NCI-H345 treated with DMSO at 0.1 percent for 48 hours (cell line): Measurements from ENCODE around the gene ABO.
"Not testable (repeated sequence)": the region's sequence is repeated elsewhere in the genome, so short reads cannot be mapped to it uniquely, and the experiment has no call there.

Experiments
- DNase-seq: peaks from one replicate; lab custom pipeline; 2025; ENCODE audit not compliant: unreplicated experiment; lab: John Stamatoyannopoulos, UW

Gene ABO

GRCh38 chr9:133290751-133291302 is 15.8 kb upstream of the ABO start:
- DNase-seq: no peak

DNA sequence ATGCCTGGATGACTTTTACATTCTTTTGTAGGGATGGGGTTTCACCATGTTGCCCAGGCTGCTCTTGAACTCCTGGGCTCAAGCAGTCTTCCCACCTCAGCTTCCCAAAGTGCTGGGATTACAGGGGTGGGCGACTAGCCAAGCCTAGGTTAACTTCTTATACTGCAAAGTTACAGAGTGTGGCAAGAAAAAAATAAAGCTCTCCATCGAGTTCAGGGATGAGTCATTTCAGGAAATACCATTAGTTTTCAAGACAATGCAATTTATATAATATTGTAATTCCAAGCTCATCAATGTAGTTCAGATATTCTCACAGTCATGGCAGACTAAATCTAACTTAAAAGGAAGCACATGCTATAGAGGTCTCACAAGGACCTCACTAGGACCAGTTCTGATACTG is 11.5 kb upstream of the ABO start:
- DNase-seq: no peak

DNA sequence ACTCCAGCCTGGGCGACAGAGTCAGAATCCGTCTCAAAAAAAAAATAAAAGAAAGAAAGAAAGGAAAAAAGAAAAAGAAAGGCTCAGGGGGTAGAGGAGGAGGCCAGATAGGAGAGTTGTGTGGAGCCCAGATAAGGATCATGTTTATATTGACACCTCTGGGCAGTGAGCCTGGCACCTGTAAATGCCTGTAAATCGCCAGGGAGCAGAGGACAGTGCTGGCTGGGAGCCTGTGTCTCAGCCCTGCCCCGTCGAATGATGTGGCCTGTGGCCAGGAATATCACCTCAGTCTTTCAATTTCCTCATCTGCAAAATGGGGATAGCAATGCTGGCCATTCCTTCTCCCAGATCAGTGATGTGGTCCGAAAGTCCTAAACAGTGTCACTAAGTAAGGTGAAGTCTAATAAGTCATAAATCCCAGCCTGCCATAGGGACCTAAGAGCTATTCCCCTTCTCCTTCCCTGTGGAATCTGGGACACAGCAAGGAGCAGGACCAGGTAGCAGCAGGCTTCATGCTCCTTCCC is 10.3 kb upstream of the ABO start:
- DNase-seq: no peak

DNA sequence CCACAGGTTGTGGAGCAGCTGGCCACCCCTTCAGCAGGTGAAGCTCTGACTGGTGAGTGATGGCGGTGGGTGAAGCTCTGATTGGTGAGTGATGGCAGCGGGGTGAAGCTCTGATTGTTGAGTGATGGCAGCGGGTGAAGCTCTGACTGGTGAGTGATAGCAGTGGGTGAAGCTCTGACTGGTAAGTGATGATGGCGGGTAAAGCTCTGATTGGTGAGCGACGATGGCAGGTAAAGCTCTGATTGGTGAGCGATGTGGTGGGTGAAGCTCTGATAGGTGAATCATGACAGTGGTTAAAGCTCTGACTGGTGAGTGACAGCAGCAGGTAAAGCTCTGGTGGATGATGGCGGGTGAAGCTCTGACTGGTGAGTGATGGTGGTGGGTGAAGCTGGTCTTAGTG is 9.4 kb upstream of the ABO start:
- DNase-seq: no peak

- DNase-seq: not testable (repeated sequence)
These were observed 8.4 kb upstream of the ABO start for GRCh38 chr9:133283255-133284032.

GRCh38 chr9:133282464-133283238 is 7.7 kb upstream of the ABO start:
- DNase-seq: no peak

GRCh38 chr9:133280392-133280791 is 5.4 kb upstream of the ABO start:
- DNase-seq: no peak

- no peak for DNase-seq
These were observed 3.4 kb upstream of the ABO start for GRCh38 chr9:133278161-133279114.

DNA sequence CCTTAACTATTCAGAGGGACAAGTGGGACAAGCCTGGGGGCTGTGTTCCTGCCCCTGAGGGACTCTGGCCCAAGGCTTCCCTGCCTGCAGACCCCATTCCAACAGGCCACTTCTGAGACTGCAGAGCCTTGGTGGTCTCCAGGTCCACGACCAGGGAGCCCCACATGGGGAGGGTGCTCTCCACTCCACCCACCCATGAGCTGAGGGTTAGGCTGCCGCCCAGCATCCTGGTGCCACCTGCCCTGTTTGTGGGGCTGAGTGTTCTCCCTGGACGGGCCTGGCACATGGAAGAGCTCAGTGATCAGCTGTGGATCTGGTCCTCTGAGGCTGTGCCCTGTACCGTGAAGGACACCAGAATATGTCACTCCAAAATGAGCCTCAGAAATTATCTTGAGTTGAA is 2.5 kb upstream of the ABO start:
- no peak for DNase-seq

DNA sequence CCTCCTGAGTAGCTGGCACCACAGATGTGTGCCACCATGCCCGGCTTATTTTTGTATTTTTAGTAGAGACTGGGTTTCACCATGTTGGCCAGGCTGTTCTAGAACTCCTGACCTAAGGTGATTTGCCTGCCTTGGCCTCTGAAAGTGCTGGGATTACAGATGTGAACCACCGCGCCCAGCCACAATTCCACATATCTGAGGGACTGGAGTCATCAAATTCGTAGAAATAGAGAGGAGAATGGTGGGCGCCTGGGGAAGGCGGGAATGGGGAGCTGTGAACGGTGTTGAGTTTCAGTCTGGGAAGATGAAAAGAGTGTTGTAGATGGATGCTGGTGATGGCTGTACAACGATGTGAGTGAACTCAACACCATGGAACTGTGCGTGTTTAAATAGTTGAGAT is 1.9 kb upstream of the ABO start:
- DNase-seq: no peak

GRCh38 chr9:133276001-133276884 is 1.2 kb upstream of the ABO start:
- DNase-seq: no peak

DNA sequence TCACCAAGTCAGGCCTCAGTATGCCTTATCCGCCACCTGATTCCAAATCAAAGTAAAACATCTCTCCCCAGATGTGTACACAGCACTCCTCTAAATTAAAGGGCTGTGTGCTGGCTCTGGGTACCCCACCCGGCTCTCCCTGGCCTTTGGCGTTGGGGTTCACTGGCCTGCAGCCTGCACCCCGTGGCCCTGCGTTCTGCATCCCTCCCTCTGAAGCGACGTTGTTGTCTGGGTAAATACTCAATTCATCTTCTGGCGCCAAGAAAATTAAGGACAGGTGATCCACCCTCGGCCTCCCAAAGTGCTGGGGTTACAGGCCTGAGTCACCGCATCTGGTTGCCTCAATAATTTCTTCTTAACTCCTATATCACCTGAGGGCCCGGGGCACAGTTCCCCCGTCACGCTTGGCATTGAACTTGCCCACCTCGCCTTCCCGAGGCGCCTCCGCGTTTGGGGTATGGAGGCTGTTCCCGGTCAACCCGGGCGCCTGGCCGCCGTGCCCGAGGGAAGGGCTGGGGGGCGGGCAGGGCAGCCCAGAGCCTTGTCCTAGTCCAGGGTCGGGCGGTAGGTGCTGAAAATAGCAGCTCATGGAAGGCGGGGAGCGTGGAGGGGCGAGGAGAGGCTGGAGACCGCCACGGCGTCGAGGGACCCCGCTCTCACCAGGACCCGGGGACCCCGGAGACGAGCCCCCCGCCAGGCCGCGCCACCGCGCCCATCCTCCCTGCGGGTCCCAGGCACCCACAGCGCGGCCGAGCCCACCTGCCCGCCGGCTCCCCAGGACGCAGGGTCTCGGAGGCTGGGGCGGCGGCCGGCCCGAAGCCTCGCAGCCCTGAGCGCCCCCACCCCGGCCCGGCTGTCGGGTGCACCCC is 531 bp downstream of the ABO start:
- no peak for DNase-seq

- DNase-seq: no peak
These were observed 1.2 kb downstream of the ABO start for GRCh38 chr9:133273819-133274218.

DNA sequence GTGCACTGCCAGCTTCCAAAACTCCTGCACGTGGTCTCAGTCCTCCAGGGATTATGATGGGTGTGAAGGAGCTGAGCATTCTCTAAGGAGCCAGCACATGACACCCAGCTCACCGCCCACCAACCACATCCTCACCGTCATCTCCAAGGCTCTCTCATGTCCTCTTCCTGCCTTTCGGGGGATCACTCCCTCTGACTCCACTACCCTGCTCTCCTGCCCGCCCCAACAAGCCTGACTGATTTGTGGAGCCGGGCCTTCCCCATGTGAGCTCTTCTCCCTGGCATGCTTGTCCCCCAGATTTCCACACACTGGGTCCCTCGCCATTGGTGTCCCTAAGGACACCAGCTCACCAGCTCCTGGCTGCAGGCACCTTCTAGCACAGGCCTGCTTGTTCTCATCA is 1.9 kb downstream of the ABO start:
- DNase-seq: no peak

GRCh38 chr9:133269537-133270362 is 5.3 kb downstream of the ABO start:
- DNase-seq: no peak

DNA sequence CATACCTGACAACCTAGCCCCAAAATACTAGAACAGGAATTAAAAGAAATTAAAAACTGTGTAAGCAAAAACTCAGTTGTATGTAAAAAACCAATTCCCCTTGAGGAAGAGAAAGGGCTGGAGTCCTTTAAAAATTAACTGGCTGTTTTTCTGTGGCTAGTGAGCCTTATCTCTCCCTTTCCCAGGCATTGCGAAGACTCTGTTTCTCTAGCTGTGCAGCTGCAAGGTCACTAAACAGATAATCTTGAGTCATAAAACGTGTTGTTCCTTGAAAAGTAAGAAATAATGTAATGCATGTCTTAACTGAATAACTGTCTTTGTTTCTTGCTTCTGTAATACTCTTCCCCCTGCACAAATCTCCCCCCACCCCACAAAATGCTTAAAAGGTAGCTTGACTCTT is 5.9 kb downstream of the ABO start:
- DNase-seq: not testable (repeated sequence)

GRCh38 chr9:133268335-133269056 is 6.5 kb downstream of the ABO start:
- no peak for DNase-seq
